ENCODE measurements around the gene FBXL7.

Gene FBXL7

DNA sequence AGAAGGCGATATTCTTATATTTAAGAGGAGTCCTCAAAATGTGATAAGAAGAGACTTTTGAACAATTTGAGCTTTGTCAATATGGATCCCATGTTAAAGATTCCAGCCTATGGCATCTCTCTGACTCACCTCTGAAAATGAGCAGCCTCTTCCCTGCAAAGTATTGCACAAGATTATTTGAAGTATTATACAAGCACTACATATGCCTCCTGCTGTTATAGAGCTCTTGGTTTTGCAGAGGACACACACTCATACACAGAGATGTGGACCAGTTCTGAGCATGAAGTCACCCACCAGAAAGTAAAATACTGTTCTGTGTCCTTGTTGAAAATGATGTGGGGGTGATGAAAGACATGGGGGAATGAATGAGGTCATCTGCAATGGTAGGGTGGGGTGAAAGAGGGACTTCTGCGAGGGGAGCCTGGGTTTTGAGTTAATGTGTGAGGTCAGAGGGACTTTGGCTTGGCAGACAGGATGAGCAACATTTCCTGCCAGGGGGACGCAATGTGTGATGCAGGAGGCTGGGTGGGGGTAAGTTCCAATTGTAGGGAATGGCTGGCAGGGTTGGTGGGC lies 25.8 kb downstream of the FBXL7 start:
- no peak for TF ChIP-seq ZBTB7A (IDR thresholded peaks at IDR 0.05; ENCODE audit: low read depth)

DNA sequence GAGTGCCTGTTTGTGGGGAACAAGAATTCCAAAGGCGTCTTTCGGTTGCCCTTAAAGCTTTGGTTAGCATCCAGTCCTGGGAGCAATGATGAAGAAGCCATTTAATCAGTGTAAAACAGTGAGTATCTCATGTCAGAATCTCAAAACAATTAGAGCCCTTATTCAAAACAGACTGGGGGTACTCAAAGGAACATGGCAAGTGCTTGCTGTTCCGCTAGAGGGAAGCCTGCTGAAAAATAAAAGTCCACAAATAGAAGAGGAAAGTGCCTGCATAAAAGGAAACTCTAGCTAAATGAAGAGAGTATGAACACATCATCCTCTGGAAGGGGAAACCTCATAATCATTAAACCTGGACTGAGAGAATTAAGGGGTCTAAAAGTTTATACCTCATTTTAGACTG lies 26.4 kb downstream of the FBXL7 start:
- TF ChIP-seq, protein P1, sequence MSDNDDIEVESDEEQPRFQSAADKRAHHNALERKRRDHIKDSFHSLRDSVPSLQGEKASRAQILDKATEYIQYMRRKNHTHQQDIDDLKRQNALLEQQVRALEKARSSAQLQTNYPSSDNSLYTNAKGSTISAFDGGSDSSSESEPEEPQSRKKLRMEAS (IDR thresholded peaks at IDR 0.05) = no peak
- TF ChIP-seq EP300 (IDR thresholded peaks at IDR 0.05; ENCODE audit: borderline replicate concordance) (no peak), EGR1 (IDR thresholded peaks at IDR 0.05) (no peak), YY1 (IDR thresholded peaks at IDR 0.05; ENCODE audit: low read depth) (no peak), TAF1 (IDR thresholded peaks at IDR 0.05; ENCODE audit: low read depth) (no peak), RAD21 (IDR thresholded peaks at IDR 0.05; ENCODE audit: low read depth) (no peak), NFIC (IDR thresholded peaks at IDR 0.05) (no peak), TEAD4 (IDR thresholded peaks at IDR 0.05) (no peak), TCF12 (IDR thresholded peaks at IDR 0.05; ENCODE audit: low read depth) (no peak), CREB1 (IDR thresholded peaks at IDR 0.05; ENCODE audit: low read depth) (no peak), ZBTB7A (IDR thresholded peaks at IDR 0.05; ENCODE audit: low read depth) (no peak)

DNA sequence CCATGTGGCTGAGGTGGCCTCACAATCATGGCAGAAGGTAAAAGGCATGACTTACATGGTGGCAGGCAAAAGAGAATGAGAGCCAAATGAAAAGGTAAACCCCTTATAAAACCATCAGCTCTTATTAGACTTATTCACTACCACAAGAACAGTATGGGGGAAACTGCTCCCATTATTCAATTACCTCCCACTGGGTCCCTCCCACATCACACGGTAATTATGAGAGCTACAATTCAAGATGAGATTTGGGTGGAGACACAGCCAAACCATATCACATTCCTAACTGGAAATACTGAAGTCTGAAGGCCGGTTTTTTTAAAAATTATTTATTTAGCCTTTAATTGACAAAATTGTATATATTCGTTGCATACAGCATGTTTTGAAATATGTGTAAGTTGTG lies 28.5 kb downstream of the FBXL7 start:
- TF ChIP-seq FOXM1 (IDR thresholded peaks at IDR 0.05; ENCODE audit: borderline replicate concordance, low read depth) (no peak), EGR1 (IDR thresholded peaks at IDR 0.05) (no peak), YY1 (IDR thresholded peaks at IDR 0.05; ENCODE audit: low read depth) (no peak), EP300 (IDR thresholded peaks at IDR 0.05; ENCODE audit: borderline replicate concordance) (no peak), RAD21 (IDR thresholded peaks at IDR 0.05; ENCODE audit: low read depth) (no peak), CREB1 (IDR thresholded peaks at IDR 0.05; ENCODE audit: low read depth) (no peak), TAF1 (IDR thresholded peaks at IDR 0.05; ENCODE audit: low read depth) (no peak), ZBTB7A (IDR thresholded peaks at IDR 0.05; ENCODE audit: low read depth) (no peak)
- TF ChIP-seq, protein P2, sequence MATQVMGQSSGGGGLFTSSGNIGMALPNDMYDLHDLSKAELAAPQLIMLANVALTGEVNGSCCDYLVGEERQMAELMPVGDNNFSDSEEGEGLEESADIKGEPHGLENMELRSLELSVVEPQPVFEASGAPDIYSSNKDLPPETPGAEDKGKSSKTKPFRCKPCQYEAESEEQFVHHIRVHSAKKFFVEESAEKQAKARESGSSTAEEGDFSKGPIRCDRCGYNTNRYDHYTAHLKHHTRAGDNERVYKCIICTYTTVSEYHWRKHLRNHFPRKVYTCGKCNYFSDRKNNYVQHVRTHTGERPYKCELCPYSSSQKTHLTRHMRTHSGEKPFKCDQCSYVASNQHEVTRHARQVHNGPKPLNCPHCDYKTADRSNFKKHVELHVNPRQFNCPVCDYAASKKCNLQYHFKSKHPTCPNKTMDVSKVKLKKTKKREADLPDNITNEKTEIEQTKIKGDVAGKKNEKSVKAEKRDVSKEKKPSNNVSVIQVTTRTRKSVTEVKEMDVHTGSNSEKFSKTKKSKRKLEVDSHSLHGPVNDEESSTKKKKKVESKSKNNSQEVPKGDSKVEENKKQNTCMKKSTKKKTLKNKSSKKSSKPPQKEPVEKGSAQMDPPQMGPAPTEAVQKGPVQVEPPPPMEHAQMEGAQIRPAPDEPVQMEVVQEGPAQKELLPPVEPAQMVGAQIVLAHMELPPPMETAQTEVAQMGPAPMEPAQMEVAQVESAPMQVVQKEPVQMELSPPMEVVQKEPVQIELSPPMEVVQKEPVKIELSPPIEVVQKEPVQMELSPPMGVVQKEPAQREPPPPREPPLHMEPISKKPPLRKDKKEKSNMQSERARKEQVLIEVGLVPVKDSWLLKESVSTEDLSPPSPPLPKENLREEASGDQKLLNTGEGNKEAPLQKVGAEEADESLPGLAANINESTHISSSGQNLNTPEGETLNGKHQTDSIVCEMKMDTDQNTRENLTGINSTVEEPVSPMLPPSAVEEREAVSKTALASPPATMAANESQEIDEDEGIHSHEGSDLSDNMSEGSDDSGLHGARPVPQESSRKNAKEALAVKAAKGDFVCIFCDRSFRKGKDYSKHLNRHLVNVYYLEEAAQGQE (IDR thresholded peaks at IDR 0.05; ENCODE audit: low read depth) = no peak
- TF ChIP-seq, protein P1 (IDR thresholded peaks at IDR 0.05) = no peak
- TF ChIP-seq, protein P3, sequence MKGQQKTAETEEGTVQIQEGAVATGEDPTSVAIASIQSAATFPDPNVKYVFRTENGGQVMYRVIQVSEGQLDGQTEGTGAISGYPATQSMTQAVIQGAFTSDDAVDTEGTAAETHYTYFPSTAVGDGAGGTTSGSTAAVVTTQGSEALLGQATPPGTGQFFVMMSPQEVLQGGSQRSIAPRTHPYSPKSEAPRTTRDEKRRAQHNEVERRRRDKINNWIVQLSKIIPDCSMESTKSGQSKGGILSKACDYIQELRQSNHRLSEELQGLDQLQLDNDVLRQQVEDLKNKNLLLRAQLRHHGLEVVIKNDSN (IDR thresholded peaks at IDR 0.05) = no peak

DNA sequence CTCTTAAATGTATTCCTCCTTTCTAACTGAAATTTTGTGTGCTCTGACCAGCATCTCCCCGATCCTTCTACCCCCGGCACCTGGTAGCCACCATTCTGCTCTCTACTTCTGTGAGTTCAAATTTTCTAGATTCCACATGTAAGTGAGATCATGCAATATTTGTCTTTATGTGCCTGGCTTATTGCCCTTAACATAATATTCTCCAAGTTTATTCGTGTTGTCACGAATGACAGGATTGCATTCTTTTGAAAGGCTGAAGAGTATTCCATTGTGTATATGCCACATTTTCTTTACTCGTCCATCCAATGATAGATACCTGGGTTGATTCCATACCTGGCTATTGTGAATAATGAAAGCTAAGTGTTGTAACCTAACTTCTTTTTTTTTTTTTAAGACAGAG lies 29.0 kb downstream of the FBXL7 start:
- TF ChIP-seq YY1 (IDR thresholded peaks at IDR 0.05; ENCODE audit: low read depth) = no peak
- TF ChIP-seq CEBPB (IDR thresholded peaks at IDR 0.05) = no peak
- TF ChIP-seq, protein P1 (IDR thresholded peaks at IDR 0.05) = no peak
- TF ChIP-seq, protein P3 (IDR thresholded peaks at IDR 0.05) = no peak

DNA sequence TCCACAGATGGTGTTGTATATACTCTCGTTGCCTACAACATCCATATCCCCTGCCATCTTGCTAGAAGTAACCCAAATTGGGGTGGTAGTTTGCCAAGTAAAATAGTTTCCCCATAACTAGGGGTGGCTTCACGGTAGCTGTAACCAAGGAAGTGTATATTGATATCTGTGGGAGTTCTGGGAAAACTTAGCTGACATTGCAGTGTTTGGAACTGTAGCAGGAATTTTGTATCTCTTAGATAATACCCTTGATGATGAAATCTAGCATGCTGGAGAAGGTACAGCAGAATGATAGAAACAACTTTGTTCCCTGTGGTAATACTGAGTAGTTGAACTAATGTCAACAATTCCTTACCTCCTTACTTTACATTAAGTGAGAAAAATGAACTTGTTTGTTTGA lies 29.8 kb downstream of the FBXL7 start:
- TF ChIP-seq, protein P1 (IDR thresholded peaks at IDR 0.05) = no peak
- TF ChIP-seq, protein P3 (IDR thresholded peaks at IDR 0.05) = no peak
- TF ChIP-seq EP300 (IDR thresholded peaks at IDR 0.05; ENCODE audit: borderline replicate concordance) (no peak), RAD21 (IDR thresholded peaks at IDR 0.05; ENCODE audit: low read depth) (no peak), TAF1 (IDR thresholded peaks at IDR 0.05; ENCODE audit: low read depth) (no peak), CEBPB (IDR thresholded peaks at IDR 0.05) (no peak), EGR1 (IDR thresholded peaks at IDR 0.05) (no peak), ZBTB7A (IDR thresholded peaks at IDR 0.05; ENCODE audit: low read depth) (no peak), TCF12 (IDR thresholded peaks at IDR 0.05; ENCODE audit: low read depth) (no peak), YY1 (IDR thresholded peaks at IDR 0.05; ENCODE audit: low read depth) (no peak), NFIC (IDR thresholded peaks at IDR 0.05) (no peak), CREB1 (IDR thresholded peaks at IDR 0.05; ENCODE audit: low read depth) (no peak), TEAD4 (IDR thresholded peaks at IDR 0.05) (no peak), FOXM1 (IDR thresholded peaks at IDR 0.05; ENCODE audit: borderline replicate concordance, low read depth) (no peak)
- TF ChIP-seq, protein P2 (IDR thresholded peaks at IDR 0.05; ENCODE audit: low read depth) = no peak

Data from Ishikawa (cell line).